HAP-1 (cell line): ENCODE results near the gene TRMT10A.

ENCODE experiments used
- DNase-seq, 2 experiments: peaks; one replicate each; pipeline ENCODE4 v3.0.0-alpha.2; 2016 to 2020; ENCODE audit warnings: low spot score in 2 of 2
- H3K27me3 ChIP-seq: fragments of 250-450 bp; sonication (Bioruptor Pico); 2 replicates; pipeline ENCODE4 v1.5.1; 2020; ENCODE audit warnings: low read depth, mild to moderate bottlenecking, moderate library complexity
- H3K36me3 ChIP-seq: fragments of 250-450 bp; sonication (Bioruptor Pico); replicated peaks from 2 replicates; pipeline ENCODE4 v1.5.1; 2020; ENCODE audit warnings: mild to moderate bottlenecking
- H3K4me1 ChIP-seq: fragments of 250-450 bp; sonication (Bioruptor Pico); 2 replicates; pipeline ENCODE4 v1.5.1; 2020; ENCODE audit warnings: mild to moderate bottlenecking
- H3K4me3 ChIP-seq: fragments of 250-450 bp; sonication (Bioruptor Pico); 2 replicates; pipeline ENCODE4 v1.5.1; 2020; ENCODE audit warnings: mild to moderate bottlenecking, moderate library complexity
- H3K9me3 ChIP-seq: fragments of 250-450 bp; sonication (Bioruptor Pico); 2 replicates; pipeline ENCODE4 v1.5.1; 2020; ENCODE audit warnings: mild to moderate bottlenecking, moderate library complexity
- in situ Hi-C: fragments of 300-500 bp; cut with MboI; formaldehyde crosslinking; loops from 3 replicates; pipeline ENCODE4 v1.14.3; 2020; ENCODE audit warnings: low sequenced_read_pairs, inconsistent platforms, mixed read lengths

The TRMT10A gene

DNA sequence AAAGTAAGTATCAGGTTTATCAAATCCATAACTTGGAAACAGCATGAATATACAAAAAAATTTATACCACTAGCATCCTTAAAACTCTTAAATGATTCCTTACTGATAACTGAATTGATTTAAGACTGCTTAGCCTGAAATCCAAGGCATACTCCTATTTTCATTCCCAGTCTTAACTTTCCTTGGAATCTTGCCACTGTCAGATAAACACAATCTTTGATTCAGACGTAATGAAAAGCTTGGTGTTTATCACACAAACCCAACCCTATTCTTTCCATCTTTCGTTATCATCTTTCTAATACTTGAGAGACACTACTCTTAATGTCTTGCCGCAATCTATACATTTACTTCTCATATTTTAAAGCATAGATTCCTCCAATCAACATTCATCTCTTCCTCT lies 33.9 kb downstream of the TRMT10A start:
- in situ Hi-C loops: no loop called here
- no peak for DNase-seq
- Histone ChIP-seq H3K4me3 (no peak overlapping the region), H3K27me3 (peaks cover 3% of the 10 kb centered on the region), H3K4me1 (no peaks in the 10 kb centered on the region), H3K36me3 (no peaks in the 10 kb centered on the region), H3K9me3 (no peaks in the 10 kb centered on the region)

DNA sequence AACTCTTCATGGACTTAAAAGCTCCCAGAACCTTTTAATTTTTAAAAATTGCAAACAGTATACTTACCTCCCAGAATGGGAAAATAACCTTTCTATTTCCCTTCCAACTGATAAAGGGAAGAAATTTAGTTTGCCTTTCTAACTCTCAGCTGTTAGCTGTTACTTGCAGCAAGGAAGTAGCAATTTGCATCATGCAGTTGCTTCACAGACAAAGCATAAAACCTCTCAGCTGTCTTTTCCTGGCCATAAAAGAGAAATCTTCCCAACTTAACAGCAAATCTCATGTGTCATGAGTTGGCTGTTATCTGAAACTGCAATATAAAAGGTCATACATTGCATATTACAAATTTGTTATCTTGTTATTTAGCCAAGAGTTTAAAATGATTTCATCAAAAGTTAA lies 34.6 kb downstream of the TRMT10A start:
- in situ Hi-C loops: no loop called here

DNA sequence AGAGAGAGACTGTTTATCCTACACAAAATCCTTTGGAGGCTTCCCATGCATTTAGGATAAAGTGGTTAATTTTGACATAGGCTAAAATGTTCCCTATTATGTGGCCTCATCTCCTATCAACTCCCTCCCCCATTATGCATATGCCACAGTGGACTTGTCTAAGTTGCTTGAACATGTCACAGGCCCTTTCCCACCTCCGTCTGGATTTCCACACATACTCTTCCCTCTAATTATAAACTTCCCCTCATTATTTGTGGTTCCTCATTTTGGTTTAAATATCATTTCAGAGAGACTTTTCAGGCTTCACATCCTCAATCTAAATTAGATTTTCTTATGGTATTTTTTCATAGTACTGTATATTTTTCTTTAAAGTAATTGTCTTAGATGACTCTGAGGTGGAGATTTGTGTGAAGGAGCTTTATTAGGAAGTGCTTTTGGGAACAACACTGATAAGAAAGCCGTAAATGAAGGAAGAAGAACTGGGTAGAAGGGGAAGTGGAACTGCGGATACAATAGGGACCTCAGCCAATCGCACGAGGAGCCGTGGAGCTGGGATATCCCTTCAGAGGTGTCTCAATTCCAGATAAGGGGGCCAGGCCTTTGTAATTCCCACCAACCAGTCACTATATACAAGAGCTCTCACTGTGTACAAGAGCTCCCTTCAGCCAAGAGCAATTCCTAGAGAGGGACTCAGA lies 45.1 kb downstream of the TRMT10A start:
- H3K9me3 ChIP-seq: no peaks in the 10 kb centered on the region
- in situ Hi-C loops: no loop called here
- no peak overlapping the region for H3K4me3 ChIP-seq
- no peaks in the 10 kb centered on the region for H3K4me1 ChIP-seq
- no peak for DNase-seq
- H3K36me3 ChIP-seq: no peaks in the 10 kb centered on the region
- H3K27me3 ChIP-seq: peaks cover 4% of the 10 kb centered on the region; the same call in 1 of the 2 replicates

More for the DNA sequence above, 34.6 kb downstream of the TRMT10A start:
- H3K4me1 ChIP-seq: no peaks in the 10 kb centered on the region
- no peak for DNase-seq
- H3K4me3 ChIP-seq: no peak overlapping the region
- no peaks in the 10 kb centered on the region for H3K36me3 ChIP-seq
- H3K9me3 ChIP-seq: no peaks in the 10 kb centered on the region
- peaks cover 3% of the 10 kb centered on the region for H3K27me3 ChIP-seq

DNA sequence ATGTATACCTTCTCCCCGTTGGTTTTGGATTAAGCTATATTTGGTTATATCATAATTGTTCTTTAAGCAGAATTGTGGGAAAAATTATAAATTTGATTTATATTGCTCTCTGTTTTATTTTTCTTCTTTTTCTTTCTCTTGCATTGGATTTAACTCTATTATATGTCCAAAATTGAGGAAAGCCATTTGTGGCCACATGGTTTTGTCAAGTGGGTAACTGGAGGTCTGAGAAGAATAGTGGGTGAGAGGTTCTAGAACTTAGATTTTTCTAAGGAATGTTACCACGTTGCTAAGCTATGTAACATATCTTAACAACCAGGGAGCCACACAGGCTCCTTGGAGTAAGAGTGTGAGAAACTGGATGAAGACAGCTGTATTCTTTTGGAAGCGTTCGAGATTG lies 53.1 kb downstream of the TRMT10A start, which contains the start of gene C4orf17:
C4orf17 (plus strand) TSS at position 301 of the 400 bp plus-strand sequence. CDS start 2,061 bp downstream, outside the sequence.
- Histone ChIP-seq H3K4me3 (no peak within 1 kb of the TSS), H3K9me3 (no peaks in the 10 kb centered on the region), H3K4me1 (no peaks in the 10 kb centered on the region), H3K27me3 (no peaks in the 10 kb centered on the region), H3K36me3 (no peaks in the 10 kb centered on the region)
- no peak for DNase-seq
- in situ Hi-C loops: no loop called here

DNA sequence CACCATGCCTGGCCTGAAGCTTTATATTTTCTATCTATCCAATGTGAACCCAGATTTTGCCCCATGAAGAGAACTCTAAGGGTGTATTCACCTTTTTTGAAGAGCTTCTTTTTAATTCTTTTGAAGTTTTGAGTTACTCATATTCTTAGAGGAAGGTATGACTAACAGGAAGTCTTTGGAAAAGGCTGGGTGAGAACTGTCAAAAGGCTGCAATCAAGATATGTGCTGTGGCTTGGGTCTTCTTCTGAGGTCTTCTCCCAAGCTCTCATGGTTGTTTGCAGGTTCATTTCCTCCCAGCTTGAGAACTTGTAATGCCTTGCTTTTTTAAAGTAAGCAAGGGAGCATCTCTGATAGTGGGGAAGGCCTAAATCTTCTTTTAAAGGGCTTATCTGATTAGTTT lies 56.1 kb downstream of the TRMT10A start:
- no peaks in the 10 kb centered on the region for H3K27me3 ChIP-seq
- H3K4me1 ChIP-seq: no peaks in the 10 kb centered on the region
- H3K9me3 ChIP-seq: no peaks in the 10 kb centered on the region
- no peak overlapping the region for H3K4me3 ChIP-seq
- H3K36me3 ChIP-seq: no peaks in the 10 kb centered on the region
- in situ Hi-C loops: no loop called here
- no peak for DNase-seq

DNA sequence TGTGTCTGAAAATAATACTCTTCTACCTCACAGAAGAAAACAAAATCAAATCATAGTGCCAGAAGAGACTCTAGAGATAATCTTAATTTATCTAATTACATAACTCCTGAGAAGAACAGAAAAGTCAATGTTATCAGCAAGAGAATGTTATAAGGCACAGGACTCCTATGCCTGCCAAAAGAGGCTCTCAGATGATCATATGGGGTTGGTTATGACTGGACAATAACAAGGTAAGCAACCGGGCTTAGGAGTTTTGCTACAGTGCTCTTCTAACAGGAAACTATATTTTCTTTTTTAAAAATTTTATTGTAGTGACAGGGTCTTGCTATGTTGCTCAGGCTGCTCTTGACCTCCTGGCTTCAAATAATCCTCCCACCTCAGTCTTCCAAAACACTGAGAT lies 56.5 kb downstream of the TRMT10A start:
- DNase-seq: no peak
- H3K9me3 ChIP-seq: no peaks in the 10 kb centered on the region
- no peaks in the 10 kb centered on the region for H3K27me3 ChIP-seq
- in situ Hi-C loops: no loop called here
- H3K4me3 ChIP-seq: no peak overlapping the region
- no peaks in the 10 kb centered on the region for H3K36me3 ChIP-seq
- H3K4me1 ChIP-seq: no peaks in the 10 kb centered on the region

DNA sequence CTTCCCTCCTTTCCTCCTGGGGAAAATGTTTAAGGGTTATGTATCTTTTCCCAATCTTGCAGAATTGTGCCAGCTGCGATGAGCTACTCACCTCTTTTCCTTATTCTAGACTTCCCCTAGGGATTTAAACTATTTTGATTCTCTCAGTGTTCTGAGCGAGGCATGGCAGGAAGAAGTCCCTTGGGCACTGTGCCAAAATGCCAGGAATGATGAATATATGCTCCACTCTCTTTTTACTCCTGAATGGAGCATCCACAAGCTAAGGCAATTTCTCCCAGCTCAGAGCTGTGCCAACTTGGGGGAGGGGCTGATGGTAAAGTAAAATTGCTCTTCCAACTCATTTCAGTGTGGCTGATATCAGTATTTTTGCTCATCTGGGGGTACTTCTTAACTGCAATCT lies 57.1 kb downstream of the TRMT10A start:
- in situ Hi-C loops: no loop called here
- DNase-seq: no peak
- Histone ChIP-seq H3K36me3 (no peaks in the 10 kb centered on the region), H3K4me1 (no peaks in the 10 kb centered on the region), H3K27me3 (no peaks in the 10 kb centered on the region), H3K9me3 (no peaks in the 10 kb centered on the region), H3K4me3 (no peak overlapping the region)

DNA sequence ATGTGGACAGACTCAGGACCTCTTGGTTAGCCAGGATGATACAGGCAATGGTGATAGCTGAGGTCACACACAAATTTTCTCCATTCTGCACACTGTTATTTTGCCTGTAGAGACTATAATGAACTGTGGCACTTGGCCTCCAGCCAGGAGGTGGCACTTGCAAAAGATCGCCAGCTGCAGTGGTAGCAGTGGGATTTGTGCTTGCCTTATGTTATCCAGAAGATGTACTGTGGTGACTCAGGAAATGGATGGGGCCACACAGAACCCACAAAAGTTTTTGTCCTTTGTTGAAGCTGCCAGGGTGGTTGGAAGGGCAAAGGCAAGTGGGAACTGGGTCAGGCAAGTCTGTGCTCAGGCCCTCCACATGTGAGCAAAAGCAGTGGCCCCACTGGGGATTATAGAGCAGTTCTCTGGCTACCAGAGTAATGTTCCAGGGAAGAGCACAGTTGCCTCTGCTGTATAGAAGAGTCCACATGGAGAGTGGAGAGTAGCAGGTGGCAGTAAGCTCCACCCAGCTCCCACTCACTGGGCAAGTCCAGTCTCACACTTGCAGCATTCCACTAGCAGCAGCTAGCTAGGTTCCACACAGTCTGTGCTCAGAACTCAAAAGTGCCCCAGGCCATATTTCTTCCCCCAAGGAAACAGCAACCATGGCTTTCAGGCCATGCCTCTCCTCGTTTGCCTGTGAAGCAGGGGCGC lies 58.9 kb downstream of the TRMT10A start:
- no peaks in the 10 kb centered on the region for H3K9me3 ChIP-seq
- no peak for DNase-seq
- in situ Hi-C loops: no loop called here
- no peaks in the 10 kb centered on the region for H3K36me3 ChIP-seq
- H3K4me1 ChIP-seq: no peaks in the 10 kb centered on the region
- H3K4me3 ChIP-seq: no peak overlapping the region
- H3K27me3 ChIP-seq: no peaks in the 10 kb centered on the region
